HL-60 (cell line): ENCODE results near the gene CPLX1.

Source experiments
- GABPA ChIP-seq: IDR thresholded peaks from 2 replicates; pipeline ENCODE4 v1.6.1; 2012; ENCODE audit warnings: low read depth
- POLR2AphosphoS5 ChIP-seq: IDR thresholded peaks from 2 replicates; pipeline ENCODE4 v1.6.1; 2012; ENCODE audit warnings: low read depth
- SPI1 ChIP-seq: IDR thresholded peaks from 2 replicates; pipeline ENCODE4 v1.6.1; 2012; ENCODE audit warnings: low read depth, mild to moderate bottlenecking, borderline replicate concordance
- TF ChIP-seq, protein P1 (sequence below): IDR thresholded peaks from one replicate; pipeline ENCODE4 v1.5.1; 2011; ENCODE audit warnings: low read length, control low read depth, inconsistent platforms; ENCODE audit not compliant: insufficient read depth
- TF ChIP-seq, protein P2 (sequence below): IDR thresholded peaks from 2 replicates; pipeline ENCODE4 v1.6.1; 2012; ENCODE audit warnings: low read depth; ENCODE audit not compliant: insufficient replicate concordance

DNA sequence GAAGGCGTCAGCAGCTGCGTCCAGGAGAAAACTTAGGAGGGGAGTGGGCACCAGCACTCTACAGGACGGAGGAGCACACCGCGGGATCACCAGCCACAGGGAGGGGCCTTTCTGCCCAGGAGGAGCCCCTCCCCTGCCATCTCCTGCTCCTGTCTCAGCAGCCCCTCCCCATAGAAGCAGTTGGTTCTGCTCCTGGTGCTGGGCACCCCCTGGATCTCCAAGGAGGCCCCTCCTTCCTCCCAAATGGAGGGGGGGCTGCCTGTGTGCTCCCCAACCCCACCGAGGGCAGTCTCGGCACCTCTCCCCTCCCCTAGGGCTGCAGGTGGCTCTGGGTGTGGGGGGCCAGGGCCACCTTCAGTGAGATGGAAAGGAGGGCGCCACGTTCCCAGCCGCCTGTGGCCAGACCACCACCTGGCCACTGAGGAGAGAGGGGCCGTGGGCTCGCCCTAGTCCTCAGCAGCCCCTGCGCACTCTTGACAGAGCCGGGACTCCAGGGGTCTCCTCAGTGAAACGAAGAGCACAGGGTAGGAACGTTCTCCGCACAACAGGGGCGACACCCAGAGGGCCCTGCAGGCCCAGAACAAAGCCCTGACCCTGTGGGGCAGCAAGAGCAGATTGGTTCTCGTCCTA, 37.8 kb downstream of the CPLX1 start:
- TF ChIP-seq POLR2AphosphoS5 (no peak), GABPA (no peak), SPI1 (no peak)
- TF ChIP-seq, protein P1, sequence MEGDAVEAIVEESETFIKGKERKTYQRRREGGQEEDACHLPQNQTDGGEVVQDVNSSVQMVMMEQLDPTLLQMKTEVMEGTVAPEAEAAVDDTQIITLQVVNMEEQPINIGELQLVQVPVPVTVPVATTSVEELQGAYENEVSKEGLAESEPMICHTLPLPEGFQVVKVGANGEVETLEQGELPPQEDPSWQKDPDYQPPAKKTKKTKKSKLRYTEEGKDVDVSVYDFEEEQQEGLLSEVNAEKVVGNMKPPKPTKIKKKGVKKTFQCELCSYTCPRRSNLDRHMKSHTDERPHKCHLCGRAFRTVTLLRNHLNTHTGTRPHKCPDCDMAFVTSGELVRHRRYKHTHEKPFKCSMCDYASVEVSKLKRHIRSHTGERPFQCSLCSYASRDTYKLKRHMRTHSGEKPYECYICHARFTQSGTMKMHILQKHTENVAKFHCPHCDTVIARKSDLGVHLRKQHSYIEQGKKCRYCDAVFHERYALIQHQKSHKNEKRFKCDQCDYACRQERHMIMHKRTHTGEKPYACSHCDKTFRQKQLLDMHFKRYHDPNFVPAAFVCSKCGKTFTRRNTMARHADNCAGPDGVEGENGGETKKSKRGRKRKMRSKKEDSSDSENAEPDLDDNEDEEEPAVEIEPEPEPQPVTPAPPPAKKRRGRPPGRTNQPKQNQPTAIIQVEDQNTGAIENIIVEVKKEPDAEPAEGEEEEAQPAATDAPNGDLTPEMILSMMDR = no peak
- TF ChIP-seq, protein P2, sequence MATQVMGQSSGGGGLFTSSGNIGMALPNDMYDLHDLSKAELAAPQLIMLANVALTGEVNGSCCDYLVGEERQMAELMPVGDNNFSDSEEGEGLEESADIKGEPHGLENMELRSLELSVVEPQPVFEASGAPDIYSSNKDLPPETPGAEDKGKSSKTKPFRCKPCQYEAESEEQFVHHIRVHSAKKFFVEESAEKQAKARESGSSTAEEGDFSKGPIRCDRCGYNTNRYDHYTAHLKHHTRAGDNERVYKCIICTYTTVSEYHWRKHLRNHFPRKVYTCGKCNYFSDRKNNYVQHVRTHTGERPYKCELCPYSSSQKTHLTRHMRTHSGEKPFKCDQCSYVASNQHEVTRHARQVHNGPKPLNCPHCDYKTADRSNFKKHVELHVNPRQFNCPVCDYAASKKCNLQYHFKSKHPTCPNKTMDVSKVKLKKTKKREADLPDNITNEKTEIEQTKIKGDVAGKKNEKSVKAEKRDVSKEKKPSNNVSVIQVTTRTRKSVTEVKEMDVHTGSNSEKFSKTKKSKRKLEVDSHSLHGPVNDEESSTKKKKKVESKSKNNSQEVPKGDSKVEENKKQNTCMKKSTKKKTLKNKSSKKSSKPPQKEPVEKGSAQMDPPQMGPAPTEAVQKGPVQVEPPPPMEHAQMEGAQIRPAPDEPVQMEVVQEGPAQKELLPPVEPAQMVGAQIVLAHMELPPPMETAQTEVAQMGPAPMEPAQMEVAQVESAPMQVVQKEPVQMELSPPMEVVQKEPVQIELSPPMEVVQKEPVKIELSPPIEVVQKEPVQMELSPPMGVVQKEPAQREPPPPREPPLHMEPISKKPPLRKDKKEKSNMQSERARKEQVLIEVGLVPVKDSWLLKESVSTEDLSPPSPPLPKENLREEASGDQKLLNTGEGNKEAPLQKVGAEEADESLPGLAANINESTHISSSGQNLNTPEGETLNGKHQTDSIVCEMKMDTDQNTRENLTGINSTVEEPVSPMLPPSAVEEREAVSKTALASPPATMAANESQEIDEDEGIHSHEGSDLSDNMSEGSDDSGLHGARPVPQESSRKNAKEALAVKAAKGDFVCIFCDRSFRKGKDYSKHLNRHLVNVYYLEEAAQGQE = no peak
